ENCODE results near the gene STK36.
A peak's percentile ranks its signal among the peaks of the same experiment; 100 is the strongest.

STK36 gene

GRCh38 chr2:218736531-218736930 is 64.6 kb downstream of the STK36 start:
- H3K27me3 Mint-ChIP-seq (ENCODE audit: low read depth) = no peaks in the 10 kb centered on the region
- peak overlapping the region in 1 of 3 experiments; percentile 30 for H3K27ac Mint-ChIP-seq
- no peak overlapping the region for H3K4me3 Mint-ChIP-seq
- peaks cover 3% of the 10 kb centered on the region for H3K4me1 Mint-ChIP-seq
- peaks cover 49% of the 10 kb centered on the region for H3K36me3 Mint-ChIP-seq (ENCODE audit: low read depth)
- no peaks in the 10 kb centered on the region for H3K9me3 Mint-ChIP-seq
- TF ChIP-seq CTCF (IDR thresholded peaks at IDR 0.05; ENCODE audit: unreplicated experiment in 3 of 3) = no peak

GRCh38 chr2:218743068-218743467 is 71.2 kb downstream of the STK36 start:
- Mint-ChIP-seq H3K4me3 (no peak overlapping the region), H3K27ac (no peak overlapping the region), H3K27me3 (ENCODE audit: low read depth) (no peaks in the 10 kb centered on the region), H3K4me1 (peaks cover 15% of the 10 kb centered on the region), H3K36me3 (ENCODE audit: low read depth) (peaks cover 81% of the 10 kb centered on the region), H3K9me3 (no peaks in the 10 kb centered on the region)
- TF ChIP-seq CTCF (IDR thresholded peaks at IDR 0.05; ENCODE audit: unreplicated experiment in 3 of 3) = no peak

- Mint-ChIP-seq H3K4me3 (no peak overlapping the region), H3K27ac (no peak overlapping the region), H3K36me3 (ENCODE audit: low read depth) (peaks cover 81% of the 10 kb centered on the region), H3K4me1 (peaks cover 15% of the 10 kb centered on the region), H3K27me3 (ENCODE audit: low read depth) (no peaks in the 10 kb centered on the region), H3K9me3 (no peaks in the 10 kb centered on the region)
- no peak for TF ChIP-seq CTCF (IDR thresholded peaks at IDR 0.05; ENCODE audit: unreplicated experiment in 3 of 3)
Measured at GRCh38 chr2:218744615-218745014, 72.7 kb downstream of the STK36 start.

- Mint-ChIP-seq H3K27me3 (ENCODE audit: low read depth) (no peaks in the 10 kb centered on the region), H3K9me3 (no peaks in the 10 kb centered on the region), H3K27ac (peak overlapping the region in 1 of 3 experiments; percentile 44), H3K4me1 (peaks cover 15% of the 10 kb centered on the region), H3K36me3 (ENCODE audit: low read depth) (peaks cover 82% of the 10 kb centered on the region), H3K4me3 (no peak overlapping the region)
- no peak for TF ChIP-seq CTCF (IDR thresholded peaks at IDR 0.05; ENCODE audit: unreplicated experiment in 3 of 3)
Measured at GRCh38 chr2:218745160-218745558, 73.3 kb downstream of the STK36 start.

GRCh38 chr2:218745559-218746469 is 73.9 kb downstream of the STK36 start:
- Mint-ChIP-seq H3K36me3 (ENCODE audit: low read depth) (peaks cover 84% of the 10 kb centered on the region), H3K27ac (peak overlapping the region in 2 of 3 experiments; percentile 44 to 54), H3K27me3 (ENCODE audit: low read depth) (no peaks in the 10 kb centered on the region), H3K9me3 (no peaks in the 10 kb centered on the region), H3K4me1 (peaks cover 15% of the 10 kb centered on the region), H3K4me3 (no peak overlapping the region)
- TF ChIP-seq CTCF (IDR thresholded peaks at IDR 0.05; ENCODE audit: unreplicated experiment in 3 of 3) = no peak

GRCh38 chr2:218746470-218746795 is 74.5 kb downstream of the STK36 start:
- H3K9me3 Mint-ChIP-seq = no peaks in the 10 kb centered on the region
- H3K27me3 Mint-ChIP-seq (ENCODE audit: low read depth) = no peaks in the 10 kb centered on the region
- no peak overlapping the region for H3K27ac Mint-ChIP-seq
- no peak overlapping the region for H3K4me3 Mint-ChIP-seq
- H3K4me1 Mint-ChIP-seq = peaks cover 15% of the 10 kb centered on the region
- no peak for TF ChIP-seq CTCF (IDR thresholded peaks at IDR 0.05; ENCODE audit: unreplicated experiment in 3 of 3)
- peaks cover 86% of the 10 kb centered on the region for H3K36me3 Mint-ChIP-seq (ENCODE audit: low read depth)

All from nephron (organoid).